NCI-H748 (cell line): ENCODE results near the gene GRIN2D.
A peak's percentile ranks its signal among the peaks of the same experiment; 100 is the strongest.

Experiments
- DNase-seq: peaks from one replicate; lab custom pipeline; 2025; ENCODE audit not compliant: unreplicated experiment; lab: John Stamatoyannopoulos, UW

Gene GRIN2D

DNA sequence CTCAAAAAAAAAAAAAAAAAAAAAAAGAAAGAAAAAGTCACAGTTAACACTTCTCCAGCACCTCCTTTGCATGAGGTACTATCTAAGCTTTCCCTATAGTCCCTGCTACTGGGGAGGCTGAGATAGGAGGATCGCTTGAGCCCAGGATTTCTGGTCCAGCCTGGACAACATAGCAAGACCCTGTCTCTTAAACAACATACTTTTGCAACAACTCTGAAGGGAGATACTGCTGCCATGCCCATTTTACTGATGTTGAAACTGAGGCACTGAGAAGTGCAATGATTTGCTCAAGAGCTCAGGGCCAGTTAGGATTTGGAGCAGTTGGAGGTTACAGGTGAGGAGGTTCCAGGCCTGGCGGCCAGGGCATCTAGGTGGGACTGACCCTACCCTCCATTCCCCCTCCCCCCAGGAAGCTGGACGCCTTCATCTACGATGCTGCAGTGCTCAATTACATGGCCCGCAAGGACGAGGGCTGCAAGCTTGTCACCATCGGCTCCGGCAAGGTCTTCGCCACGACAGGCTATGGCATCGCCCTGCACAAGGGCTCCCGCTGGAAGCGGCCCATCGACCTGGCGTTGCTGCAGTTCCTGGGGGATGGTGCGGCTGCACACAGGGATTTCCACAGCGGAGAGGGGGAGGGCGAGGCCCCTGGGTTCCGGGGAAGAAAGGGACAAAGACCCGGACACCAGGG, 48.0 kb downstream of the GRIN2D start:
- DNase-seq: no peak

DNA sequence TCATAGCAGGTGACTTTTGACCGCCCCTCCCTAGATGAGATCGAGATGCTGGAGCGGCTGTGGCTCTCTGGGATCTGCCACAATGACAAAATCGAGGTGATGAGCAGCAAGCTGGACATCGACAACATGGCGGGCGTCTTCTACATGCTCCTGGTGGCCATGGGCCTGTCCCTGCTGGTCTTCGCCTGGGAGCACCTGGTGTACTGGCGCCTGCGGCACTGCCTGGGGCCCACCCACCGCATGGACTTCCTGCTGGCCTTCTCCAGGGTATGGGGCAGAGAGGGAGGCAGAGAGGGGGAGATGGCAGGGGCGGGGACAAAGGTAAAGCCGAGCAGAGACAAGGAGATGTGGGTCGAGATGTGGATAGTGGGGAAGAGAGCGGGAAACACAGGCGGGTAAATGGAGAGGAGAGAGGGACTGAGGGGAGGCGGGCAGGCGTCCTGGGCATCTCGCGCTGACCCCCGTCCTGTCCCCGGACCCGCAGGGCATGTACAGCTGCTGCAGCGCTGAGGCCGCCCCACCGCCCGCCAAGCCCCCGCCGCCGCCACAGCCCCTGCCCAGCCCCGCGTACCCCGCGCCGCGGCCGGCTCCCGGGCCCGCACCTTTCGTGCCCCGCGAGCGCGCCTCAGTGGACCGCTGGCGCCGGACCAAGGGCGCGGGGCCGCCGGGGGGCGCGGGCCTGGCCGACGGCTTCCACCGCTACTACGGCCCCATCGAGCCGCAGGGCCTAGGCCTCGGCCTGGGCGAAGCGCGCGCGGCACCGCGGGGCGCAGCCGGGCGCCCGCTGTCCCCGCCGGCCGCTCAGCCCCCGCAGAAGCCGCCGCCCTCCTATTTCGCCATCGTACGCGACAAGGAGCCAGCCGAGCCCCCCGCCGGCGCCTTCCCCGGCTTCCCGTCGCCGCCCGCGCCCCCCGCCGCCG, 48.9 kb downstream of the GRIN2D start:
- no peak for DNase-seq

DNA sequence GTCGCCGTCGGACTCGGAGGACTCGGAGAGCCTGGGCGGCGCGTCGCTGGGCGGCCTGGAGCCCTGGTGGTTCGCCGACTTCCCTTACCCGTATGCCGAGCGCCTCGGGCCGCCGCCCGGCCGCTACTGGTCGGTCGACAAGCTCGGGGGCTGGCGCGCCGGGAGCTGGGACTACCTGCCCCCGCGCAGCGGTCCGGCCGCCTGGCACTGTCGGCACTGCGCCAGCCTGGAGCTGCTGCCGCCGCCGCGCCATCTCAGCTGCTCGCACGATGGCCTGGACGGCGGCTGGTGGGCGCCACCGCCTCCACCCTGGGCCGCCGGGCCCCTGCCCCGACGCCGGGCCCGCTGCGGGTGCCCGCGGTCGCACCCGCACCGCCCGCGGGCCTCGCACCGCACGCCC, 49.8 kb downstream of the GRIN2D start:
- peak; percentile 61 for DNase-seq
